Effector memory CD8-positive, alpha-beta T cell (primary cell): ENCODE data around the gene S100A4.
"Not testable (repeated sequence)": the region's sequence is repeated elsewhere in the genome, so short reads cannot be mapped to it uniquely, and the experiment has no call there.

ENCODE experiments used
- ATAC-seq: fragments of 150-1000 bp; cut with Tn5 transposase; replicated peaks from 2 replicates; pipeline ENCODE4 v1.10.0; 2021; ENCODE audit warnings: mild to moderate bottlenecking, moderate library complexity
- DNase-seq, 3 experiments: peaks; one replicate each; pipeline ENCODE4 v3.0.0; 2021
- H3K27ac Mint-ChIP-seq, 2 donors: one replicate each; pipeline ENCODE4 v1.8.0; 2022; ENCODE audit warnings: mild to moderate bottlenecking in 2 of 2, mixed read lengths in 2 of 2, moderate library complexity in 2 of 2
- H3K27me3 Mint-ChIP-seq, 2 donors: one replicate each; pipeline ENCODE4 v1.8.0; 2022; ENCODE audit warnings: mixed read lengths in 2 of 2
- H3K36me3 Mint-ChIP-seq: one replicate; pipeline ENCODE4 v1.8.0; 2022; ENCODE audit warnings: mild to moderate bottlenecking, moderate library complexity, mixed read lengths; ENCODE audit not compliant: insufficient read depth
- H3K4me1 Mint-ChIP-seq, 2 donors: one replicate each; pipeline ENCODE4 v1.8.0; 2022; ENCODE audit warnings: low read depth in 2 of 2, mixed read lengths in 2 of 2
- H3K4me3 Mint-ChIP-seq, 2 donors: one replicate each; pipeline ENCODE4 v1.8.0; 2022; ENCODE audit warnings: mild to moderate bottlenecking in 2 of 2, mixed read lengths in 2 of 2, moderate library complexity in 2 of 2
- H3K9me3 Mint-ChIP-seq, 2 donors: one replicate each; pipeline ENCODE4 v1.8.0; 2022; ENCODE audit warnings: mixed read lengths in 2 of 2

S100A4 gene

DNA sequence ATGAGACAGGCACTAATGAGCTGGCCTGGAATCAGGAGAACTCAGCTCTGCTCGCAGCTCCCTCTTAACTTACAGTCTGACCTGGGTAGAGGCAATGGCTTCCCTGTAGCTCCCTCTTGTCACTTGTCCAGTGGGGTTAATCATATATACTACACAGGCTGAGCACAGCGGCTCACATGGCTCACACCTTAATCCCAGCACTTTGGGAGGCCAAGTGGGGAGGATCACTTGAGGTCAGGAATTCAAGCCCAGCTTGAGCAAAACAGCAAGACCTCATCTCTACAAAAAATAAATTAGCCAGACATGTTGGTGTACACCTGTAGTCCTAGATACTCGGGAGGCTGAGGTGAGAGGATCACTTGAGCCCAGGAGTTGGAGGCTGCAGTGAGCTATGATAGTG, 14.0 kb downstream of the S100A4 start:
- Mint-ChIP-seq H3K27me3 (no peaks in the 10 kb centered on the region), H3K27ac (peak overlapping the region; percentile 91 to 95), H3K36me3 (peaks cover 45% of the 10 kb centered on the region), H3K4me1 (peaks cover 50 to 51% of the 10 kb centered on the region in 2 donors), H3K9me3 (no peaks in the 10 kb centered on the region), H3K4me3 (peak overlapping the region; percentile 88 to 92)
- ATAC-seq (no peak), DNase-seq (no peak)

DNA sequence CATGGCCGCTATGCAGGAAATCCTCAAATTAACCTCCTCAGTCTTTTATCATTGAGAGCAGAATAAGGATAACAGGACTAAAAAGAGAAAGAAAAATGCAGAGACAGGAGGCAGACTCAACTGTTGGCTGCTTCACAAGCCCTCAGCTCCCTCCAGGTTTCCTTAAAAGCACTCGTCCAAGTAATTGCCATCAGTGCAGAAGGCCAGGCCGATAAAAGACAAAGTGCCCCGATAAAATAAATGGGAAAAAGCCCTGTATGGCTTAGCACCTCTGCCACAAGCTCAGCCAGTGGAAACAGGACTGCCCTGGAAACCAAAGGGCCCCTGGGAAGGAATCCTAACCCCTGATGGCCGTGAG, 17.9 kb downstream of the S100A4 start:
- Mint-ChIP-seq H3K27ac (peak overlapping the region in 1 of 2 donors; percentile 59), H3K9me3 (no peaks in the 10 kb centered on the region), H3K4me3 (no peak overlapping the region)

DNA sequence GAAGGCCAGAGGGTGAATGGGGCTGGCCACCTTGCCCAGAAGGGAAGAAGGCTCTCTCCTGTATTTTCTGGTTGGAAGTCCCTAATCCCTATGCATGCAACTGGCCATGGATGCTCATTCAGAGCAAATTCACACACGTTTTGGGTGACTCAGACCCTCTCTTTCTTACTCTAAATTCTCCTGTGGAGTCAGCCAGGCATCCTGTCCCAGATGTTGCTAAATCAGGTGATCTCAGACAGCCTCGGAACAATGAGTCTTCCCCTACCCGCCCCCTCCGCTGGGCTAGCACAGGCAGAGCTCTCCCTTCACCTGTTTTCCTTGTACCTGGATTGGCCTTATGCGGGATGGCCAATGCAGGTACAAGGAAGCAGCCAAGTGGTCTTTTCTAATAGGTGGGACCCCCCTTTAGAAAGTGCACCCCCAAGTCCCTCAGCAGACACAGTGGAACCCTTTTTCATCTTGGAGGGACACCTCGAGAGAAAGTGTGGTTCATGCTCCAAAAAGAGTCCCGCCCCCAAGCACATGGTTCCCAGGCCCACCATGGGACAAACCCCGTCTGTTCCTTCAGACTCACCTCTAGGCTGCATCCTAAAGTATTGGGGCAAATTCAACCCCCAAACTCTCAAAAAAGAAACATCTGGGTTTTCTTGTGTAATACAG, 18.5 kb downstream of the S100A4 start:
- ATAC-seq = no peak
- no peaks in the 10 kb centered on the region for H3K9me3 Mint-ChIP-seq

More for the DNA sequence above, 17.9 kb downstream of the S100A4 start:
- peaks cover 17 to 21% of the 10 kb centered on the region in 2 donors for H3K4me1 Mint-ChIP-seq
- DNase-seq (no peak), ATAC-seq (no peak)
- H3K36me3 Mint-ChIP-seq = peaks cover 10% of the 10 kb centered on the region
- H3K27me3 Mint-ChIP-seq = no peaks in the 10 kb centered on the region

DNA sequence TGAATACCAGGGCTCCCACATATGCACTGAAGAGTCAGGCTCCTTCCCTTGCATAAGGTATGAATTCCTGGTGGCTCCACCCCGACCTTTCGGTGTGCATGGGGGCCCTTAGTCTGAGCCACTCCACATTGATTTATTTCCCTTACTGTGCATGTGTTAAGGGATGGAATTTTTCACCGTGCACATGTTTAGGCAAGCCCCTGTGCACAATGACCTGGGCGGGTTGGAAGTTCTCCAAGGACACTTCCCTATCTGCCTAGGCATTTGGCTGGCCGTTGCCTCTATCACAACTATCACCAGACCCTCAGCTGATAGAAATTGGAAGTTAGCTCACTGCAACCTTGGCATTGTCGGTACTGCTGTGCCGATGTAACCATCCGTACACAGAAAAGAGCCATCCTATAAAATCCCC, 19.5 kb downstream of the S100A4 start:
- Mint-ChIP-seq H3K27ac (peak overlapping the region in 1 of 2 donors; percentile 59), H3K4me1 (peaks cover 7% of the 10 kb centered on the region in 2 donors), H3K4me3 (no peak overlapping the region), H3K9me3 (no peaks in the 10 kb centered on the region), H3K36me3 (peaks cover 5% of the 10 kb centered on the region), H3K27me3 (no peaks in the 10 kb centered on the region)
- no peak for DNase-seq
- no peak for ATAC-seq

More for the DNA sequence above, 18.5 kb downstream of the S100A4 start:
- Mint-ChIP-seq H3K4me1 (peaks cover 14 to 16% of the 10 kb centered on the region in 2 donors), H3K4me3 (no peak overlapping the region), H3K27me3 (no peaks in the 10 kb centered on the region), H3K27ac (peak overlapping the region in 1 of 2 donors; percentile 59), H3K36me3 (peaks cover 5% of the 10 kb centered on the region)
- no peak for DNase-seq

DNA sequence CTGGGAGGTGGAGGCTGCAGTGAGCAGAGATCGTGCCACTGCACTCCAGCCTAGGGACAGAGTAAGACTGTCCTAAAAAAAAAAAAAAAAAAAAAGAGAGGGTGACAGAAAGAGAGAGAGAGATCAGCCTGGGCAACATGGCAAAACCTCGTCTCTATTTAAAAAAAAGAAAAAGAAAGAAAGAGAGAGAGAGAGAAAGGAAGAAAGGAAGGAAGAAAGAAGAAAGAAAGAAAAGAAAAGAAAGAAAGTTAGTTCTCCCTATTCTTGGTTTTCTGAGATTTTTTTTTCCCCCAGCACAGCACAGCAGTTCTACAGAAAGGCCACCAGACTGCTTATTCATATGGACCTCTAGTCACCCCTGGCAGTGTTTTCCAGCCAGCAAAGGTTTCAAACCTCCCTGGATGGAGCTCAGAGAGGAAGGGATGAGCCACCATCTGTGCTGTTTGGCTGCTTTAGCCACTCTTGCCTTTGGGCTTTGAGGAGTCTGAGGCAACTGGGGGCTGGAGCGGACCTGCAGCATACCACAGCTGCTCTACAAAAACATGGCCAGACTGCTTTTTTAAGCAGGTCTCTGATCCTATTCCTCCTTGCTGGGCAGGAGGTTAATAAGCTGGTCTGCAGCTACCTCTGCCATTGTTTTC, 20.4 kb downstream of the S100A4 start:
- no peaks in the 10 kb centered on the region for H3K27me3 Mint-ChIP-seq
- H3K9me3 Mint-ChIP-seq = no peaks in the 10 kb centered on the region
- H3K27ac Mint-ChIP-seq = no peak overlapping the region
- no peak for DNase-seq
- peaks cover 4% of the 10 kb centered on the region for H3K36me3 Mint-ChIP-seq
- H3K4me1 Mint-ChIP-seq = peaks cover 2 to 3% of the 10 kb centered on the region in 2 donors
- no peak overlapping the region for H3K4me3 Mint-ChIP-seq
- ATAC-seq = no peak

DNA sequence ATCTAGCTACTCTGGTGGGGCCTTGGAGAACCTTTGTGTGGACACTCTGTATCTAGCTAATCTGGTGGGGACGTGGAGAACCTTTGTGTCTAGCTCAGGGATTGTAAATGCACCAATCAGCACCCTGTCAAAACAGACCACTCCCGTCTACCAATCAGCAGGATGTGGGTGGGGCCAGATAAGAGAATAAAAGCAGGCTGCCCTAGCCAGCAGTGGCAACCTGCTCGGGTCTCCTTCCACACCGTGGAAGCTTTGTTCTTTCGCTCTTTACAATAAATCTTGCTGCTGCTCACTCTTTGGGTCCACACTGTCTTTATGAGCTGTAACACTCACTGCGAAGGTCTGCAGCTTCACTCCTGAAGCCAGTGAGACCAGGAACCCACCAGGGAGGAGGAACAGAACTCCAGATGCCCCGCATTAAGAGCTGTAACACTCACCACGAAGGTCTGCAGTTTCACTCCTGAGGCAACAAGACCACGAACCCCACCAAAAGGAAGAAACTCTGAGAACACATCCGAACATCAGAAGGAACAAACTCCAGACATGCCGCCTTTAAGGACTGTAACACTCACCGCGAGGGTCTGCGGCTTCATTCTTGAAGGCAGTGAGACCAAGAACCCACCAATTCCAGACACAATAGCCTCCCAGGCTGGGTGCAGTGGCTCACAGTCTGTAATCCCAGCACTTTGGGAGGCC, 23.1 kb downstream of the S100A4 start:
- H3K9me3 Mint-ChIP-seq, H3K27me3 Mint-ChIP-seq, ATAC-seq, DNase-seq, H3K4me1 Mint-ChIP-seq, H3K4me3 Mint-ChIP-seq, H3K27ac Mint-ChIP-seq, H3K36me3 Mint-ChIP-seq: not testable (repeated sequence)

DNA sequence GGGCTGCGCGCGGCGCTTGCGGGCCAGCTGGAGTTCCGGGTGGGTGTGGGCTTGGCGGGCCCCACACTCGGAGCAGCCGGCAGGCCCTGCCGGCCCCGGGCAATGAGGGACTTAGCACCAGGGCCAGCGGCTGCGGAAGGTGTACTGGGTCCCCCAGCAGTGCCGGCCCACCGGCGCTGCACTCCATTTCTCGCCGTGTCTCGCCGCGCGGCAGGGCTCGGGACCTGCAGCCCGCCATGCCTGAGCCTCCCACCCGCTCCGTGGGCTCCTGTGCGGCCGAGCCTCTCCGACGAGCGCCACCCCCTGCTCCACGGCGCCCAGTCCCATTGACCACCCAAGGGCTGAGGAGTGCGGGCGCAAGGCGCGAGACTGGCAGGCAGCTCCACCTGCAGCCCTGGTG, 23.8 kb downstream of the S100A4 start:
- not testable (repeated sequence) for H3K4me3 Mint-ChIP-seq, DNase-seq, H3K27ac Mint-ChIP-seq, H3K4me1 Mint-ChIP-seq, H3K27me3 Mint-ChIP-seq, H3K36me3 Mint-ChIP-seq, ATAC-seq, H3K9me3 Mint-ChIP-seq

DNA sequence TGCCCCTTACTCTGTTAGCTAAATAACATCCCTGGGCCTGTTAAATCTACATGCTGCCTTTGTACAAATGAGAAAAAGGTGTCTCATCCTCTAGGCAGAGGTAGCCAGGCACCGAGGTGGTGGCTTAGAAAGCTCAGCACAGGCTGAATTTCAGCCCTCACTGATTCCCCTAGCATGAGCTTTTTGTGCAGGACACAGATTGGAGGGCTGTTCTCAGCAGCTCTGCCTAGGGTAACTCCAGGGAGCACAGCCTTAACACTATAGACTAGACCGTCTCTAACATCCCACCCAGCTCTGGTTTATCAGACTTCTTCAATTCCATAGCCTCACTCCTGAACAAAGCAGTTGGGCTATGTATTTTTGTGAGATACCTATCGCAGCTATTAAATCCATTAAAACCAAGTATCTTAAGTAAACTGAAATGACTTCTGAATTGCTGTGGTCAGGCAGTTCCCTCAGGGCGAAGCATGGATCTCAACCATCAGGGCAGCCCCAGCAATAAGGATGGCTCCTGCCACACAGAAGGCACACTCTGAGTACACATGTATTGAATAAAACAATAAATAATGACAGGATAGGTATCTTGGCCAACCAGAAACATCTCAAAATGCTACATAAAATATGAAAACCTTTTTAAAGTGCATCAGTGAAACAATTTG, 24.7 kb downstream of the S100A4 start:
- Mint-ChIP-seq H3K27me3 (no peaks in the 10 kb centered on the region), H3K4me1 (peaks cover 5 to 6% of the 10 kb centered on the region in 2 donors), H3K4me3 (no peak overlapping the region), H3K36me3 (no peaks in the 10 kb centered on the region), H3K27ac (no peak overlapping the region), H3K9me3 (no peaks in the 10 kb centered on the region)
- ATAC-seq (no peak), DNase-seq (no peak)

DNA sequence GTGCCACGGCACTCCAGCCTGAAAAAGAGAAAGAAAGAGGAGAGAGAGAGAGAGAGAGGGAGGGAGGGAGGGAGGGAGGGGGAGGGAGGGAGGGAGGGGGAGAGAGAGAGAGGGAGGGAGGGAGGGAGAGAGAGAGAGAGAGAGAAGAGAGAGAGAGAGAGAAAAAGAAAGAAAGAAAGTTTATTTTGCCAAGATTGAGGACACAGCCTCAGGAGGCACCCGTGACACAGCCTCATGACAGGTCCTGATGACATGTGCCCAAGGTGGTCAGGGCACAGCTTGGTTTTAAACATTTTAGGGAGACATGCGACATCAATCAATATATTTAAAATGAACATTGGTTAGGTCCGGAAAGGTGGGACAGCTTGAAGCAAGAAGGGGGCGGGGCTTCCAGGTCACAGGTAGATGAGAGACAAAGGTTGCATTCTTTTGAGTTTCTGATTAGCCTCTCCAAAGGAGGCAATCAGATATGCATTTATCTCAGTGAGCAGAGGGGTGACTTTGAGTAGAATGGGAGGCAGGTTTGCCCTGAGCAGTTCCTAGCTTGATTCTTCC, 25.4 kb downstream of the S100A4 start:
- not testable (repeated sequence) for H3K36me3 Mint-ChIP-seq, ATAC-seq, H3K4me3 Mint-ChIP-seq, H3K27me3 Mint-ChIP-seq, DNase-seq, H3K9me3 Mint-ChIP-seq, H3K4me1 Mint-ChIP-seq
- H3K27ac Mint-ChIP-seq = peak overlapping the region in 1 of 2 donors; percentile 16

DNA sequence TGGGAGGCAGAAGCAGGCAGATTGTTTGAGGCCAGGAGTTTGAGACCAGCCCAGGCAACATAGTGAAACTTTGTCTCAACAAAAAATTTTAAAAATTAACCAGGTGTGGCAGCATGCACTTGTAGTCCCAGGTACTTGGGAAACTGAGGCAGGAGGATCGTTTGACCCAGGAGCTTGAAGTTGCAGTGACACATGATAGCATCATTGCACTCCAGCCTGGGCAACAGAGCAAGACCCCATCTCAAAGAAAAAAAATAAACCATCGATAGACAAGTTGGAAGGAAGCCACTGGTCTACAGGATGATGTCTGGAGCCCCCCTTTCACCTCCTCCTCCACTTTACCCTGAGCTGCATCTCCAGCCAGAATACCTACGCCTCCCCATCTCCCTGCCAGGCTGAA, 26.4 kb downstream of the S100A4 start:
- ATAC-seq (no peak), DNase-seq (no peak)
- no peaks in the 10 kb centered on the region for H3K36me3 Mint-ChIP-seq
- no peak overlapping the region for H3K4me3 Mint-ChIP-seq
- no peaks in the 10 kb centered on the region for H3K27me3 Mint-ChIP-seq
- no peaks in the 10 kb centered on the region for H3K9me3 Mint-ChIP-seq
- H3K4me1 Mint-ChIP-seq = peaks cover 5 to 6% of the 10 kb centered on the region in 2 donors
- no peak overlapping the region for H3K27ac Mint-ChIP-seq

DNA sequence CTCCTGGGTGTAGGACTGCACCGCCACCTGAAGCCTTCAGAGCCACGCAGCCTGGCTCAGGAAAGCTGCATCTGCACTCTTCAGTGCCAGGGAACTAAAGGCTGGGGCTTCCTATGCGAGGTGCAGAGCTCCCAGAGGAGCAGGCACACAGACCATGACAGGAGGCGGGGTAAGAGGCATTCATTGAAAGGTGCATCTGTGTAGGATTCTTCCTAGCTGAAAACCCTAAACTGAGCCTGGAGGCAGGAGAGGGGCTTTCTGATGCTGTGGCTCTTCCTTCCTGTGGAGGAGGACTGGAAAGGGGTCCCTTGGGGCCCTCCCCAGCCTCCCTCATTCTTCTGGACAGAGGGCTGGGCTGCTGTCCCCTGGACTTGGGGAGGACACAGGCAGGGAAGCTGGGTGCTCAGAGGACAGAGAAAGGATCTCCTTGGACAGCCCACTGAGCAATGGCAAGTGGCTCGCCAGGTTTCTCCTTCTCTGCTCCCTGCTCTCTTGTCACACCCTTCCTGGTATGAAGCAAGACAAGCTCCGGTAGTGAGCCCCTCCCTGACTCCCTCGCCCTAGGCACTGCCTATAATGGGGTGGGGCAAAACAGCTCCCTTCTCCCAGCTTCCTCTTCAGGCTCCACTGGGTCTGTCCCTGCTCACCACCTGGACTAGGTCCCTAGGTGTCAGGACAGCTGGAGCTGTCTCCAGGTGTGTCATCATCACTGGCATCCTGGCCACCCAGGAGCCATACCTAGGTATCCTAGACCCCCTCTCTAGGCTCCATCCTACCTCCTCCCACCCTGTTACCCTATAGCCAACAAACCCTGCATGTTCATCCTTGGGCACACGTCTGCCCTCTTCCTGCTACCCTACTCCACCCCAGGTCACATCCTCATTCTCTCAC, 29.9 kb downstream of the S100A4 start:
- ATAC-seq (no peak), DNase-seq (no peak)
- Mint-ChIP-seq H3K4me3 (no peak overlapping the region), H3K4me1 (peaks cover 10 to 12% of the 10 kb centered on the region in 2 donors), H3K27ac (peak overlapping the region; percentile 22 to 64), H3K27me3 (no peaks in the 10 kb centered on the region), H3K9me3 (no peaks in the 10 kb centered on the region), H3K36me3 (no peaks in the 10 kb centered on the region)

DNA sequence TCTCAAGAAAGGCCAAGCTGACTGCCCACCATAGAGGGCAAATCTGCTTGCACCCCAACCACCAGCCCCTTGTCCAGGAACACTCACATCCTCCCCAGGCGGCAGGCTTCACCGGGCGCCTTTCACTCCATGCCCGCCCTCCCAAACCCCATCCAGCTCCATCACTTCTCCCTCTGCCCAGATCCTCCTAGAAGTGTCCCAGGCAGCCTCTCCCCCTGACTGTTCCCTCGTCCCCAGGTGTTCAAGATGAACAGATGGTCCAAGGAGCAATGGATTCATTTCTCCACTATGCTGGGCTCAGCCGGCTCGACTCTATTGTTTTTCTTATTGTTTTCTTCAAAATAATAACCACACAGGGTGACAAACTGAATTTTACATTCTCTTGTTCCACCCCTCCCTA, 31.9 kb downstream of the S100A4 start:
- H3K36me3 Mint-ChIP-seq = no peaks in the 10 kb centered on the region
- H3K4me3 Mint-ChIP-seq = no peak overlapping the region
- H3K4me1 Mint-ChIP-seq = peaks cover 12% of the 10 kb centered on the region in 2 donors
- no peaks in the 10 kb centered on the region for H3K27me3 Mint-ChIP-seq
- no peak overlapping the region for H3K27ac Mint-ChIP-seq
- H3K9me3 Mint-ChIP-seq = no peaks in the 10 kb centered on the region
- no peak for ATAC-seq
- no peak for DNase-seq
